Endothelial cell of umbilical vein (primary cell): ENCODE results near the gene DQX1. TPM values are rescaled to one million over a fixed set of nuclear protein-coding genes. Genes with fewer than 3 reads are reported as not detected.

ENCODE experiments used
- BruUV-seq: library from RNA; stranded (reverse); fragments of 400-500 nt; replicated peaks from 2 replicates; lab custom pipeline; 2021; lab: Mats Ljungman, UMichigan
- CTCF ChIA-PET: fragments of 300-600, 350-600 bp; sonication (Branson Sonifier 250); formaldehyde crosslinking; loops from one replicate; lab custom pipeline; 2021; ENCODE audit warnings: antibody characterized with exemption, inconsistent platforms; lab: Charles Lee
- POLR2A ChIA-PET: fragments of 300-600, 350-600 bp; sonication (Branson Sonifier 250); formaldehyde crosslinking; loops from one replicate; lab custom pipeline; 2021; ENCODE audit warnings: antibody characterized with exemption, inconsistent platforms; lab: Charles Lee
- DNase-seq: peaks from one replicate; pipeline ENCODE4 v3.0.0-alpha.2; 2011; ENCODE audit warnings: low read depth, low spot score
- FAIRE-seq: peaks from 2 replicates; lab custom pipeline; 2011; peaks lifted over from hg19 to GRCh38; lab: Jason Lieb, UNC
- H2AFZ ChIP-seq: 2 replicates; pipeline ENCODE4 v1.6.0; 2012; ENCODE audit warnings: low read depth, low read length, control low read depth, inconsistent platforms
- H3K27ac ChIP-seq: 2 replicates; pipeline ENCODE4 v1.5.1; 2011; ENCODE audit warnings: low read depth, mild to moderate bottlenecking, control low read depth, low read length, moderate library complexity; ENCODE audit not compliant: insufficient read depth
- H3K27me3 ChIP-seq, 2 experiments: 2 replicates each; pipeline versions ENCODE4 v1.6.0 to v1.6.1; 2011; ENCODE audit warnings: low read length in 2 of 2, mixed read lengths in 1 of 2; ENCODE audit not compliant: control insufficient read depth in 2 of 2, insufficient read depth in 2 of 2
- H3K36me3 ChIP-seq, 2 experiments: 2 replicates in 1 of 2; 3 replicates in 1 of 2; pipeline ENCODE4 v1.5.1; 2011; ENCODE audit warnings: low read length in 2 of 2, mild to moderate bottlenecking in 1 of 2, moderate library complexity in 1 of 2; ENCODE audit not compliant: control insufficient read depth in 2 of 2, insufficient read depth in 2 of 2; ENCODE audit errors: extremely low read depth in 1 of 2
- H3K4me1 ChIP-seq: 3 replicates; pipeline ENCODE4 v1.5.1; 2011; ENCODE audit warnings: mild to moderate bottlenecking, low read length; ENCODE audit not compliant: control insufficient read depth, insufficient read depth; ENCODE audit errors: extremely low read depth
- H3K4me2 ChIP-seq: 2 replicates; pipeline ENCODE4 v1.6.1; 2011; ENCODE audit warnings: low read length, control low read depth, mixed read lengths; ENCODE audit not compliant: insufficient read depth
- H3K4me3 ChIP-seq, 3 experiments: fragments of 200-600 bp in 1 of 3; sonication (generic), shearing (Covaris generic) in 1 of 3; replicated peaks in 1 of 3; 2 replicates each; pipeline ENCODE4 v1.5.1; 2011 to 2016; ENCODE audit warnings: control low read depth in 3 of 3, low read length in 3 of 3, mild to moderate bottlenecking in 2 of 3, inconsistent platforms in 1 of 3, low read depth in 1 of 3, moderate library complexity in 1 of 3; ENCODE audit not compliant: insufficient read depth in 1 of 3
- H3K79me2 ChIP-seq: 2 replicates; pipeline ENCODE4 v1.6.0; 2012; ENCODE audit warnings: low read length, inconsistent platforms; ENCODE audit not compliant: control insufficient read depth, insufficient read depth
- H3K9ac ChIP-seq: replicated peaks from 2 replicates; pipeline ENCODE3; 2011; ENCODE audit warnings: low read length, control low read depth; ENCODE audit not compliant: insufficient read depth; ENCODE audit errors: extremely low read depth
- H3K9me1 ChIP-seq: replicated peaks from 3 replicates; pipeline ENCODE4 v1.6.0; 2011; ENCODE audit warnings: mild to moderate bottlenecking, low read length; ENCODE audit not compliant: control insufficient read depth, insufficient read depth; ENCODE audit errors: extremely low read depth
- H3K9me3 ChIP-seq: replicated peaks from 2 replicates; pipeline ENCODE4 v1.5.1; 2012; ENCODE audit warnings: low read length, inconsistent platforms; ENCODE audit not compliant: control insufficient read depth, insufficient read depth
- H4K20me1 ChIP-seq: replicated peaks from 2 replicates; pipeline ENCODE3; 2011; ENCODE audit warnings: mild to moderate bottlenecking, low read length; ENCODE audit not compliant: control insufficient read depth, insufficient read depth; ENCODE audit errors: extremely low read depth
- EZH2 ChIP-seq: IDR thresholded peaks from 2 replicates; pipeline ENCODE4 v1.6.1; 2012; ENCODE audit warnings: borderline replicate concordance, low read depth, mild to moderate bottlenecking, moderate library complexity, low read length, inconsistent platforms; ENCODE audit not compliant: severe bottlenecking
- FOS ChIP-seq: IDR thresholded peaks from 2 replicates; pipeline ENCODE4 v1.6.1; 2011; ENCODE audit warnings: mild to moderate bottlenecking, low read length, moderate library complexity, borderline replicate concordance; ENCODE audit not compliant: insufficient read depth
- GATA2 ChIP-seq: IDR thresholded peaks from 2 replicates; pipeline ENCODE4 v1.7.0; 2011; ENCODE audit warnings: low read depth, mild to moderate bottlenecking, moderate library complexity, mixed read lengths, low read length; ENCODE audit not compliant: insufficient read length, insufficient read depth
- JUN ChIP-seq: IDR thresholded peaks from 2 replicates; pipeline ENCODE4 v1.6.1; 2011; ENCODE audit warnings: borderline replicate concordance, low read depth; ENCODE audit not compliant: insufficient read length, insufficient read depth
- MYC ChIP-seq: IDR thresholded peaks from one replicate; pipeline ENCODE4 v1.6.1; 2011; ENCODE audit warnings: mild to moderate bottlenecking, low read depth, low read length
- POLR2A ChIP-seq: IDR thresholded peaks from 2 replicates; pipeline ENCODE4 v1.6.1; 2012; ENCODE audit warnings: low read depth, mild to moderate bottlenecking, control low read depth, low read length
- POLR2AphosphoS5 ChIP-seq: IDR thresholded peaks from 2 replicates; pipeline ENCODE4 v1.6.1; 2012; ENCODE audit warnings: low read depth, mild to moderate bottlenecking, control low read depth, low read length, moderate library complexity; ENCODE audit not compliant: insufficient read depth
- dilution Hi-C: fragments of 300-500 bp; cut with MboI; formaldehyde crosslinking; loops from one replicate; pipeline ENCODE4 v1.15.0; 2019; ENCODE audit warnings: low sequenced_read_pairs; ENCODE audit not compliant: extremely low pct_ligation_motif_present
- intact Hi-C: fragments of 100-400 bp; cut with micrococcal nuclease; formaldehyde crosslinking; loops from one replicate; pipeline ENCODE4 v1.10.0; 2022
- polyA plus RNA-seq, 4 experiments: library from polyadenylated mRNA; depleted of rRNA in 3 of 4; stranded (reverse) in 3 of 4; unstranded in 1 of 4; fragments of >200 nt; gene quantifications; 2 replicates each; pipeline versions ENCODE4 v1.2.1 to v1.2.3, GENCODE V29; 2011 to 2012; ENCODE audit warnings: missing spikeins in 1 of 4
- total RNA-seq: library from RNA; stranded (reverse); gene quantifications from 2 replicates; pipeline ENCODE4 v1.2.3, GENCODE V29; 2021
- TF ChIP-seq, protein P1 (sequence below), 2 donors: IDR thresholded peaks; 1 replicate in 1 of 2; 2 replicates in 1 of 2; pipeline ENCODE4 v1.5.1; 2011; ENCODE audit warnings: low read length in 2 of 2, mild to moderate bottlenecking in 2 of 2, moderate library complexity in 2 of 2, control low read depth in 1 of 2, inconsistent platforms in 1 of 2, low read depth in 1 of 2; ENCODE audit not compliant: insufficient read depth in 1 of 2; ENCODE audit errors: extremely low read depth in 1 of 2
- TF ChIP-seq, protein P2 (sequence below): IDR thresholded peaks from 2 replicates; pipeline ENCODE4 v1.6.1; 2011; ENCODE audit not compliant: insufficient read depth, insufficient read length

DQX1 gene
- total and polyA plus RNA-seq, 2 donors (not counting 3 experiments of a cell fraction or from before 2014, with no cell fraction given): 0.06 to 0.44 TPM

DNA sequence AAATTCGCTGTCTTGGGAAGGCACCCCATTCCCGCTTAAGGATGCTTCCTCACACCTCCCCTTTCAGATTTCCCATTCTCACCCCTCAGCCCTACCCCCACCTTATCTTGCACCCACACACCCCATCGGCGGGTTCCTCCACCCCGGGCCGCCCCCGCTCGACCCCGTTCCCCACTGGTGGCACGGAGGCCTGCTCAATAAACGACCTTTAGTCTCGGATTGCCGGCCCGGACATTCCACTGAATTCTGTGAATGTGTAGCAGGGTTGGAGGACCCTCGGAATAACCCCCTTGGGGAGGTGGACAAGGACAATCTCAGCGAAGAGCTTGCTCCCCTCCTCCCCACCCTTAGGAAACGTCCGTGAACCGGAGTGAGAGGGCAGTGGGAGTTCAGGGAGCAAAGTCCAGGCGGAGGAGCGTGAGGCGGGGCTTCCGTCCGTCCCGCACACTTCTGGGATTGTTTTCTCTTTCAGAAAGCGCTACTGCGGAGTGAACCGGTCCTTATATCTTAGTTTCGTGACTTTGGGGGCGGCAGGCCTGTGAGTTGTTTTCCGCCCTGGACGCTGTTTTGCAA, 23.8 kb downstream of the DQX1 start:
- Histone ChIP-seq H3K79me2 (peaks cover 4% of the 10 kb centered on the region), H3K9me3 (no peaks in the 10 kb centered on the region), H2AFZ (peak overlapping the region; percentile 41), H3K9me1 (no peaks in the 10 kb centered on the region), H3K27me3 (peaks cover 23 to 35% of the 10 kb centered on the region in 2 experiments), H3K4me1 (peaks cover 41% of the 10 kb centered on the region), H3K36me3 (peaks cover 0 to 4% of the 10 kb centered on the region in 2 experiments), H3K27ac (peak overlapping the region; percentile 59), H3K4me3 (peak overlapping the region; percentile 44 to 55 (median 50)), H3K4me2 (peak overlapping the region; percentile 62), H3K9ac (peak overlapping the region; percentile 46), H4K20me1 (no peaks in the 10 kb centered on the region)
- BruUV-seq: no TSS peak
- dilution Hi-C loops: no loop called here
- FAIRE-seq (peak; percentile 63), DNase-seq (no peak)
- POLR2A ChIA-PET: interaction anchor here (0.6 kb wide), 1 partner anchor 35 kb away, joined by 9 read pairs; no protein-coding TSS in a partner anchor
- intact Hi-C loops: loop anchor here (5.0 kb wide), 1 partner anchor 150 kb away; the partner anchor contains the start of gene SEMA4F
- TF ChIP-seq, protein P1, sequence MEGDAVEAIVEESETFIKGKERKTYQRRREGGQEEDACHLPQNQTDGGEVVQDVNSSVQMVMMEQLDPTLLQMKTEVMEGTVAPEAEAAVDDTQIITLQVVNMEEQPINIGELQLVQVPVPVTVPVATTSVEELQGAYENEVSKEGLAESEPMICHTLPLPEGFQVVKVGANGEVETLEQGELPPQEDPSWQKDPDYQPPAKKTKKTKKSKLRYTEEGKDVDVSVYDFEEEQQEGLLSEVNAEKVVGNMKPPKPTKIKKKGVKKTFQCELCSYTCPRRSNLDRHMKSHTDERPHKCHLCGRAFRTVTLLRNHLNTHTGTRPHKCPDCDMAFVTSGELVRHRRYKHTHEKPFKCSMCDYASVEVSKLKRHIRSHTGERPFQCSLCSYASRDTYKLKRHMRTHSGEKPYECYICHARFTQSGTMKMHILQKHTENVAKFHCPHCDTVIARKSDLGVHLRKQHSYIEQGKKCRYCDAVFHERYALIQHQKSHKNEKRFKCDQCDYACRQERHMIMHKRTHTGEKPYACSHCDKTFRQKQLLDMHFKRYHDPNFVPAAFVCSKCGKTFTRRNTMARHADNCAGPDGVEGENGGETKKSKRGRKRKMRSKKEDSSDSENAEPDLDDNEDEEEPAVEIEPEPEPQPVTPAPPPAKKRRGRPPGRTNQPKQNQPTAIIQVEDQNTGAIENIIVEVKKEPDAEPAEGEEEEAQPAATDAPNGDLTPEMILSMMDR (IDR thresholded peaks at IDR 0.05; ENCODE audit: extremely low read depth in 1 of 2, insufficient read depth in 1 of 2, low read depth in 1 of 2, low read length in 2 of 2): no peak
- TF ChIP-seq EZH2 (no peak), POLR2AphosphoS5 (no peak), POLR2A (no peak), JUN (no peak), GATA2 (no peak), MYC (no peak), FOS (no peak)
- TF ChIP-seq, protein P2, sequence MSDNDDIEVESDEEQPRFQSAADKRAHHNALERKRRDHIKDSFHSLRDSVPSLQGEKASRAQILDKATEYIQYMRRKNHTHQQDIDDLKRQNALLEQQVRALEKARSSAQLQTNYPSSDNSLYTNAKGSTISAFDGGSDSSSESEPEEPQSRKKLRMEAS: no peak
- CTCF ChIA-PET: no interaction called here
